ENCODE data around the gene ORMDL1.

Gene ORMDL1, protein sequence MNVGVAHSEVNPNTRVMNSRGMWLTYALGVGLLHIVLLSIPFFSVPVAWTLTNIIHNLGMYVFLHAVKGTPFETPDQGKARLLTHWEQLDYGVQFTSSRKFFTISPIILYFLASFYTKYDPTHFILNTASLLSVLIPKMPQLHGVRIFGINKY

GRCh38 chr2:189783927-189784867 lies at the start of gene ORMDL1, which contains the start of gene PMS1:
TSS of gene ORMDL1 (minus strand) at chr2:189784339. CDS start at chr2:189782595, 1,744 bp downstream.
TSS of gene PMS1 (plus strand) at chr2:189784450. CDS start at chr2:189791810, 7,360 bp downstream.
- peak; percentile 91 for DNase-seq

- DNase-seq, result no peak
Observed at GRCh38 chr2:189830510-189830909, 46.4 kb upstream of the ORMDL1 start.

DNA sequence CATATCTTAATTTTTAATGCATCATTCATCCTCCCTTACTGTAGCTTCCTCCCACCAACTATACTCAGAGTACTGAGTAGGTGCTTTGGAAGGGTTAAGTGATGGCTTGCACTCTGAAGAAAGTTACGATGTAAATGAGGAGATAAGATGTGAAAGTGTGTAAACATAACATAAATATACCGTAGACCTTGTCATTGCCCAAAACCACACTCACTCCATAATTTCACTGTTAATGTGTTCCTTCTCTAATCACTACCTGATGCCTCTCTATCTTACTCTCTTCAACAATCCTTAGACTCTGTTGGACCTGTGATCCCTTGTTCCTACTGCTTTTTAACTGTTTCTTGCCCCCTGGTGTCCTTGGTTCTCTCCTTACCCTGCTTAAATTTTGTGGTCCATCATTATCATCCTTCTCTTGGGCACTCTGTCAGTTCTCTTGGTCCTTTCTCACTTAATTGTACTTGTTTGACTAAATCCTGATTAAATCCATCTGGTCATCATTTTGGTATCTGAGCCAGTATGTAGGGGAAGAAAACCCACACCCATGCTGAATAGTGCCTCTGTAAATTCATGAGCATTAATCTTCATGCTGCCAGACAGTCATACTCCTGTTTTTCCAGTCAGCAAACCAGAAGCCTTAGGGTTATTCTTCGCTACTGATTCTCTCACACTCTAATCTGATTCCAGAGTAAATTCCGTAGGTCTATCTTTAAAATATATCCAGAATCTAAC lies 45.1 kb upstream of the ORMDL1 start:
- no peak for DNase-seq

- no peak for DNase-seq
Observed at GRCh38 chr2:189826039-189826438, 41.9 kb upstream of the ORMDL1 start.

DNA sequence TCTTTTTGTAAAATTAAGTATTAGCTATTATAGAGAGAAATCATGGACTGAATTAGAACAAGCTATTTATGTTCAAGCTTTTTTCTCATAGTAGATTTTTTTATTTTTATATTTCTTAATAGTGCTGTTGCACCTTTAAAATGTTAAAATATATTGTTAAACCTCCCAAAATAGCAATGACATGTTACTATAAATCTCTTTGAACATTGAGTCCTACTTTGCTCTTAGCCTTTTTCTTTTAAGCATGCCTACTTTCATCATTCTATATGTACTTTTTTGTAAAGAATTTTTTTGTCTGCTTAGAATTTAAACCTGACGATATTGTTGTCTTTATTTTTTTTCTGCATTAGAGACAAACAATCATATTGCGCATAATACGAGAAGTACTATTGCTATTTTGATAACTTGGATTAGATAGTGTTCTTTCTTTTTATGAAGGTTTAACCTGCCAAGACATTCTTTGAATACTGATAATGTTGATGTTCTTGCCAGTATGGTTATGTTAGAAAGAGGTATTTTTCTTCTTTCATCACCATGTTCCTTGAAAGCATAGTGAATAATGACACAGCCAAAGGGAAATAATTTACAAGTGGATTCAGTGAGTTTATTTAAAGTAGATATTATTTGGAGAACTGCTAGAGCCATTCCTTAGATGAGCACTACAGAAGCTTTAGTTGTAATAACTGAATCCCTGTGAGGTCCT lies 40.7 kb upstream of the ORMDL1 start:
- no peak for DNase-seq

DNA sequence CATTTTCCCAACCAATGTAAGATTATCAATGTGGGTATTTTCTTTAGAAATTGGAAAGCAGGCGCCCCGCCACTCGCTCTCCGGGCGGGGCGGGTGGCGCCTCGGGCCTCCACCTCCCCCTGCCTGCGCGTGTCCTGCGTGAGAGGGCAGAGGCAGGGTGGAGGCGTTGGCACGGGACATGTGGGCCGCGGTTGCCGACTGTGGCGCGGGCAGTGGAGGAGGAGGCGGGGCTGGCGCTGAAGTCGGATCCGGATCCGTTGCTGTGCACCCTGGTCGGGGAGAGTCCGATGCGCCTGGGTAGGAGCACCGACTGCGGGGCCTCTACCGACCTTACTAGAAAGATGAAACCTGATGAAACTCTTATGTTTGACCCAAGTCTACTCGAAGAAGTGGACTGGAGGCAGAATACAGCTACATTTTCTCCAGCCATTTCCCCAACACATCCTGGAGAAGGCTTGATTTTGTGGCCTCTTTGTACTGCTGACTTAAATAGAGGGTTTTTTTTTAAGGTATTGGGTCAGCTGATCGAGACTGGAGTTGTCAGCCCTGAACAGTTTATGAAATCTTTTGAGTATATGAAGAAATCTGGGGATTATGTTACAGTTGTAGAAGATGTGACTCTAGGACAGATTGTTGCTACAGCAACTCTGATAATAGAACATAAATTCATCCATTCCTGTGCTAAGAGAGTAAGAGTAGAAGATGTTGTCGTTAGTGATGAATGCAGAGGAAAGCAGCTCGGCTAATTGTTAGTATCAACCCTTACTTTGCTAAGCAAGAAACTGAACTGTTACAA lies 38.0 kb upstream of the ORMDL1 start:
- no peak for DNase-seq

- no peak for DNase-seq
Observed at GRCh38 chr2:189819297-189819704, 35.2 kb upstream of the ORMDL1 start.

DNA sequence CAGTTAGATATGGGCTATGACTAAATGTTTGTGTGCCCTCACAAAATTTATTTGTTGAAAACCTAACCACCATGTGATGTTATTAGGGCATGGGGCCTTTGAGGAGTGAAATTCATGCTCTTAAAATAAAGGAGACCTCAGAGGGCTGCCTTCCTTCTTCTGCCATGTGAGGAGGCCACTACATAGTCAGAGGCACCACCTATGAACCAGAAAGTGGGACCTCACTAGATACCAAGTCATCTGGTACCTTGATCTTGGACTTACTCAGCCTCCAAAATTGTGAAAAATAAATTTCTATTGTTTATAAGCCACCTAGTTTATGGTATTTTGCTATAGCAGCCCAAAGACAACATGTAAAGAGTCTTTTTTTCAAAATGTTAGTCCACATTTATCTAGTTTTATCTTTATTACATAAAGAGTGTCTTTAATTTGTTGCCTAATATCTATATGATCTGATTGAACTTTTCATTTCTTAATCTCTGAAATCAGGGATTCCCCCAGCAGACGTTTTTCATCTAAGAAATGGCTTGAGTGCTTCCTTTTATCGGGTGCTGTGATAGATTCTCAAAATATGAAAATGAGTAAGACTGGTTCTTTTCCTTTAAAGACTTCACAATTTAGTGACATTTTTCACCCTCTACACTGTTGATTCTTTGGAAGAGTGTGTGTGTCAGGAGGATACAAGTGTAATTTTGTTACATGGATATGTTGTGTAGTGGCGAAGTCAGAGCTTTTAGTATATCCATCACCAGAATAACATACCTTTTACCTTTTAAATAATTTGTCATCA lies 34.3 kb upstream of the ORMDL1 start:
- no peak for DNase-seq

- no peak for DNase-seq
Observed at GRCh38 chr2:189803431-189803830, 19.3 kb upstream of the ORMDL1 start.

- no peak for DNase-seq
Observed at GRCh38 chr2:189802396-189802912, 18.3 kb upstream of the ORMDL1 start.

- no peak for DNase-seq
Observed at GRCh38 chr2:189799531-189799930, 15.4 kb upstream of the ORMDL1 start.

GRCh38 chr2:189799030-189799331 lies 14.8 kb upstream of the ORMDL1 start:
- DNase-seq, result no peak

DNA sequence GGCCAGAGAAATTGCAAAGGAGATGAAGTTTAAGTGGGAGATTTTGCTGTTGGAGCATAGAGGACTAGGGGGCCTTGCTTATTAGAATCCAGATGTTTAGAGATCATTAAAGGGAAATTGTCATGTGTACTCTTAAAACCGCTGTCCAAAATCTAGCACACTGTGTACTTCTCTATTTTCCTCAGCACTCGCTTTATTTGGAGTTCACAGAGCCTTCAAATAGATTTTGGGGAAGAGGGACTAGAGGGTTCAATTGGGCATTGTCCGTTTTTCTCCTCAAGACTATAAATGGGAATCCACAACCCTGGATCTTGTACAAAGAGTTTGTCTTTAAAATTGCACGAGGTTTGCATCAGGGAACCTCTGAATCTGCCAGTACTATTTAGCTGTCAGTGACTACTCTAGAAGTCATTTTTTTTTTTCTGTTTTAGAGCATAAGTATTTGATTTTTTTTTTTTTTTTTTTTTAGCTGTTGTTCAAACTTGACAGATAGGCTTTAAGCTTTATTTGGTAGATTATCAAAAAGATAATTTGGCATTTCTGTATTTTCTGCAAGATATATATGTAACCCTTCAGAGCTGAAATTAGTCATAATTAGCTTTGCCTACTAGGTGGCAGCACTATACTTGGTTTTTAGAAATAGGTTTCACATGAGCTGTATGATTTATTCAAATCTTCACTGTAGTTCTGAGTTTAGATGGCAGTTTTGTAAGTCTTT lies 14.3 kb upstream of the ORMDL1 start:
- peak; percentile 4 for DNase-seq

- no peak for DNase-seq
Observed at GRCh38 chr2:189797902-189798301, 13.8 kb upstream of the ORMDL1 start.

DNA sequence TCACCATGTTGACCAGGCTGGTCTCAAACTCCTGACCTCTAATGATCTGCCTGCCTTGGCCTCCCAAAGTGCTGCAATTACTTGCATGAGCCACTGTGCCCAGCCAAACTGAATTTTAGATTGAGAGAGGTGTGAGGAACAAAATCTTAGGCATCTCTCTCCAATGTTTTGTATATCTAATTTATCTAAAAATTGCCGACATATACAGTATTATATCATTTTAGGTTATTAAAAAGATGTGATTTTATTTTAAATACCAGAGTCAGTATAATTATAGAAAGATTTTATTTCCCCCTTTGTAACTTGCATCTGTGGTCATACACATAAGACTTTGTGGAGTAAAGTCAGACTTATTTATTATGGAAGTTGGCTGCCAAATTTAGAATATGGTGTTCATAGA lies 10.2 kb upstream of the ORMDL1 start:
- no peak for DNase-seq

DNA sequence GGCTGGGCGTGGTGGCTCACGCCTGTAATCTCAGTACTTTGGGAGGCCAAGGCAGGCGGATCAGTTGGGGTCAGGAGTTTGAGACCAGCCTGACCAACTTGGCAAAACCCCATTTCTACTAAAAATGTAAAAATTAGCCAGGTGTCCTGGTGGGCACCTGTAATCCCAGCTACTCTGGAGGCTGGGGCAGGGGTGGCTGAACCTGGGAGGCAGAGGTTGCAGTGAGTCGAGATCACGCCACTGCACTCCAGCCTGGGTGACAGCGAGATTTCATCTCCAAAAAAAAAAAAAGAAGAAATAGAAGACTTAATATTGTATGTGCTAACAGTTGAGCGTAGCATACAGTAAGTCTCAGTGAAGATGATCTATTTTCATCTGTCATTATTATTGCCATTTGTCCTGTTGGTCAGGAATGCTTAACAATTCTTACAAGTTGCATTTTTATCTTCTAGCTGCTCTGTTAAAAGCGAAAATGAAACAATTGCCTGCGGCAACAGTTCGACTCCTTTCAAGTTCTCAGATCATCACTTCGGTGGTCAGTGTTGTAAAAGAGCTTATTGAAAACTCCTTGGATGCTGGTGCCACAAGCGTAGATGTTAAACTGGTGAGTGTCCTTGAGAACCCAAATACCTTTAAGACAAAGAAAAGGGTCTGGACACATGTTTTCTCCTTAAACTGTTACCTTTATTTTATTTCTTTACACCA lies 7.4 kb upstream of the ORMDL1 start:
- no peak for DNase-seq

GRCh38 chr2:189783451-189783926 lies 650 bp downstream of the ORMDL1 start:
- DNase-seq, result peak; percentile 24

DNA sequence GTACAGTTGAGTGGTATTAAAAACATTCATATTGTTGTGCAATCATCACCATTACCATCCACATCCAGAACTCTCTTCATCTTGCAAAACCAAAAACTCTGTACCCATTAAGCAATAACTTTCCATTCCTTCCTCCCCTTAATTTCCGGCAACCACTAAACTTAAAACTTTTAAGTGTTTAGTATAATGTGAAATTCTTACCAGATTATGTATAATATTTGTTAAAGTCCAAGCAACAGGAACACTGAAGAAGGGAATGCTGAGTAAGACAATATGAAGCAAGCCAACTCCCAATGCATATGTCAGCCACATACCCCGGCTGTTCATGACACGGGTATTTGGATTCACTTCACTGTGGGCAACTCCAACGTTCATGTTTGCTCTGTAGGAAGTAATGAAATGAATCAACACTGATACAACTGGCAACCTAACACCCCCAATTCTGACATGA lies 1.9 kb downstream of the ORMDL1 start:
- no peak for DNase-seq

GRCh38 chr2:189772212-189772611 lies 11.9 kb downstream of the ORMDL1 start:
- no peak for DNase-seq
